Pericardium fibroblast (primary cell): ENCODE results near the gene PRAMEF20. TPM values are rescaled to one million over a fixed set of nuclear protein-coding genes. Genes with fewer than 3 reads are reported as not detected.

Experiments used
- total RNA-seq: library from RNA; depleted of rRNA; stranded (reverse); fragments of >200 nt; gene quantifications from 2 replicates; pipeline ENCODE4 v1.2.3, GENCODE V29; 2015

PRAMEF20 gene
- total RNA-seq: not detected in 2 replicates

GRCh38 chr1:13410150-13410549 is at the start of gene PRAMEF20:
Gene PRAMEF20 (plus strand): TSS chr1:13410450. CDS start chr1:13416355, 5,905 bp downstream.

DNA sequence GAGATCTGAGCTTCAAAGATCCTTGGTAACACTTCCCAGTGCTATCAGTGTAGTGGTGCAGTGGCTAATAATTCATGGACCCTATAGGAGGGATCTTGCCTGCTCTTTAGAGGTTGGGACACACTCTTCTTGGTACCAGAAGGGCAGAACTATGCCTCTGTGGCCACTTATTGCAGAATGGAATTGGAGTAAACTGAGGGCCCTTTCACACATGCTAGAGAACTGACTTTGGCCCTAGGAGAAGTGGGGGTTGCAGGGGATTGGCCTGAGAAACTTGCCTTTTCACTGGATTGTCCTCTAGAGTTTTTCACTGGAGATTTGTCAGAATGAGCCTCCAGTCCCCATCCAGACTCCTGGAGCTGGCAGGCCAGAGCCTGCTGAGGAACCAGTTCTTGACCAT is 20.9 kb upstream of the PRAMEF20 start, which contains the start of gene PRAMEF17:
PRAMEF17 (plus strand) TSS at position 301 of the 400 bp plus-strand sequence; CDS start at position 327, 26 bp downstream.

Other genes with a start within 250 kb of the PRAMEF20 start
- not detected in 2 replicates for gene HNRNPCL4, start 244.8 kb upstream of the PRAMEF20 start, total RNA-seq
- not detected in 2 replicates for gene PRAMEF9, start 238.6 kb upstream of the PRAMEF20 start, total RNA-seq
- gene PRAMEF13, start 209.0 kb upstream of the PRAMEF20 start, total RNA-seq: not detected in 2 replicates
- gene PRAMEF18, start 184.3 kb upstream of the PRAMEF20 start, total RNA-seq: not detected in 2 replicates
- not detected in 2 replicates for gene PRAMEF5, start 156.3 kb upstream of the PRAMEF20 start, total RNA-seq
- gene PRAMEF8, start 125.3 kb upstream of the PRAMEF20 start, total RNA-seq: not detected in 2 replicates
- not detected in 2 replicates for gene PRAMEF33, start 106.9 kb upstream of the PRAMEF20 start, total RNA-seq
- not detected in 2 replicates for gene PRAMEF15, start 94.9 kb upstream of the PRAMEF20 start, total RNA-seq
- gene PRAMEF14, start 63.3 kb upstream of the PRAMEF20 start, total RNA-seq: not detected in 2 replicates
- gene PRAMEF19, start 38.5 kb upstream of the PRAMEF20 start, total RNA-seq: not detected in 2 replicates
- not detected in 2 replicates for gene PRAMEF17, start 20.8 kb upstream of the PRAMEF20 start, total RNA-seq
- 1.1 TPM in 1 of 2 replicates, not detected in the other for gene LRRC38, start 103.6 kb downstream of the PRAMEF20 start, total RNA-seq
- gene PDPN, start 173.4 kb downstream of the PRAMEF20 start, total RNA-seq: 32.9 and 44.9 TPM in 2 replicates